NB4 (cell line): ENCODE results near the gene MEIS1.

Source experiments
- DNase-seq: peaks from one replicate; pipeline ENCODE4 v3.0.0; 2010; ENCODE audit warnings: low read depth
- H3K4me3 ChIP-seq: one replicate; pipeline ENCODE4 v1.5.1; 2011; ENCODE audit warnings: mild to moderate bottlenecking, low read depth, low read length, moderate library complexity
- MYC ChIP-seq: IDR thresholded peaks from 2 replicates; pipeline ENCODE4 v1.6.1; 2011; ENCODE audit warnings: low read depth, low read length
- POLR2A ChIP-seq: IDR thresholded peaks from 2 replicates; pipeline ENCODE4 v1.6.1; 2011; ENCODE audit warnings: mild to moderate bottlenecking; ENCODE audit not compliant: insufficient read length; ENCODE audit errors: extremely low read depth
- TF ChIP-seq, protein P1 (sequence below): IDR thresholded peaks from 2 replicates; pipeline ENCODE4 v1.6.1; 2011; ENCODE audit warnings: low read depth, low read length
- TF ChIP-seq, protein P2 (sequence below): IDR thresholded peaks from one replicate; pipeline ENCODE4 v1.5.1; 2012; ENCODE audit warnings: low read depth, low read length

Gene MEIS1

DNA sequence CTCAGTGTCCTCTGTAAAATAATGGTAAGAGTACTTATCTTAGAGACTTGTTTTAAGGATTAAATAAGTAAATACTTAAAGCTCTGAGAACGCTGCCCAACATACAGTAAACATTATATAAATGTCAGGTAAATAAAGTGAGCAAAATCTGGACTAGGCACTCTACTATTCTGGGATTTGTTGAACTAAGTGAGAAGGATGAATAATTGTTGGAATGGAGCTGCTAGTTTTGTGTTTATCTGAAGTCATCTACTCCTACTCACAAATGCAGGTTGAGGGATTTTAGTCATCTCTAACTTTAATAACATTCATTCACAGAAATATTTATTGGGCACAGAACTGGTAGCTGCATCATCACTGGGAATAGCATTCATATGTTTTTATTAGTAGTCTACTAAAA lies 103.4 kb downstream of the MEIS1 start:
- DNase-seq, result no peak
- H3K4me3 ChIP-seq, result no peak overlapping the region
- TF ChIP-seq POLR2A, result no peak
- TF ChIP-seq, protein P1, sequence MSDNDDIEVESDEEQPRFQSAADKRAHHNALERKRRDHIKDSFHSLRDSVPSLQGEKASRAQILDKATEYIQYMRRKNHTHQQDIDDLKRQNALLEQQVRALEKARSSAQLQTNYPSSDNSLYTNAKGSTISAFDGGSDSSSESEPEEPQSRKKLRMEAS, result no peak
- no peak for TF ChIP-seq MYC
- TF ChIP-seq, protein P2, sequence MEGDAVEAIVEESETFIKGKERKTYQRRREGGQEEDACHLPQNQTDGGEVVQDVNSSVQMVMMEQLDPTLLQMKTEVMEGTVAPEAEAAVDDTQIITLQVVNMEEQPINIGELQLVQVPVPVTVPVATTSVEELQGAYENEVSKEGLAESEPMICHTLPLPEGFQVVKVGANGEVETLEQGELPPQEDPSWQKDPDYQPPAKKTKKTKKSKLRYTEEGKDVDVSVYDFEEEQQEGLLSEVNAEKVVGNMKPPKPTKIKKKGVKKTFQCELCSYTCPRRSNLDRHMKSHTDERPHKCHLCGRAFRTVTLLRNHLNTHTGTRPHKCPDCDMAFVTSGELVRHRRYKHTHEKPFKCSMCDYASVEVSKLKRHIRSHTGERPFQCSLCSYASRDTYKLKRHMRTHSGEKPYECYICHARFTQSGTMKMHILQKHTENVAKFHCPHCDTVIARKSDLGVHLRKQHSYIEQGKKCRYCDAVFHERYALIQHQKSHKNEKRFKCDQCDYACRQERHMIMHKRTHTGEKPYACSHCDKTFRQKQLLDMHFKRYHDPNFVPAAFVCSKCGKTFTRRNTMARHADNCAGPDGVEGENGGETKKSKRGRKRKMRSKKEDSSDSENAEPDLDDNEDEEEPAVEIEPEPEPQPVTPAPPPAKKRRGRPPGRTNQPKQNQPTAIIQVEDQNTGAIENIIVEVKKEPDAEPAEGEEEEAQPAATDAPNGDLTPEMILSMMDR, result no peak

DNA sequence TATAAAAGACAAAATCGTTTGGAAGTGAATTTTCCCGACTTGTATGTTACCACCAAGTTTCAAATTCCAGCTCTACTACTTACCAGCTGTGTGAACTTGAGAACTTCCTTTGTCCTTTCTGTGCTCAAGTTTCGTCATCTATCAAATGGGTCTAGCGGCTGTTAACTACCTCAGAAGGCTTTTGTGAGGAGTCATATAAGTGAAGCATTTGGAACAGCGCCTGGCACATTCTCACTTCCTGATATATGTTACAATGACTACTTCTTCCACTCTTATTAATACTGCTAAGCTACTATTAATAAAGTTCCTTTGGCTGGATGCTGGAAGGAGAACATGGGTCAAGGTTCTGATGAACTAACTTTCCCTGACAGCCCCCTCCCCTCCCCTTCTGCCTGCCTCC lies 104.5 kb downstream of the MEIS1 start:
- TF ChIP-seq, protein P2, result no peak
- TF ChIP-seq, protein P1, result no peak
- TF ChIP-seq POLR2A (no peak), MYC (no peak)
- no peak for DNase-seq
- no peak overlapping the region for H3K4me3 ChIP-seq

DNA sequence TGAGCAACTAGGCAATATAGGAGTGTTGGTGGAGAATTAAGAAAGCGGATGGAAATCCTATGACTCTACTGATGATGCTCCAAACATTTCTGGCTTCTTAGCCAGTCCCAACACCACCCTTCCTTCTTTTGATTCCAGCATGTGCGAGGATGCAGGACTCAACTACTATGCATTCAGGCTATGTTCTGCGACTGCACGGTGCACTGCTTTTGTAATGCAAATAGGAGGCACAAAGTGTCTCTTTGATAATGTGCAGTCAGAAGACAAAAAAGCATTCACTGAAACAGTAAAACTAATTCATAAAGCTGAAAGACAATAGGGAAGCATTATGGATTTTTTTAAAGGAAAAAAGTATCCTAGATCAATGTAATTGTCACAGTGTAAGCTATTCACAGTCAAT lies 106.7 kb downstream of the MEIS1 start:
- H3K4me3 ChIP-seq, result no peak overlapping the region
- TF ChIP-seq POLR2A, result no peak
- no peak for TF ChIP-seq MYC
- TF ChIP-seq, protein P1, result no peak
- TF ChIP-seq, protein P2, result no peak
- no peak for DNase-seq

DNA sequence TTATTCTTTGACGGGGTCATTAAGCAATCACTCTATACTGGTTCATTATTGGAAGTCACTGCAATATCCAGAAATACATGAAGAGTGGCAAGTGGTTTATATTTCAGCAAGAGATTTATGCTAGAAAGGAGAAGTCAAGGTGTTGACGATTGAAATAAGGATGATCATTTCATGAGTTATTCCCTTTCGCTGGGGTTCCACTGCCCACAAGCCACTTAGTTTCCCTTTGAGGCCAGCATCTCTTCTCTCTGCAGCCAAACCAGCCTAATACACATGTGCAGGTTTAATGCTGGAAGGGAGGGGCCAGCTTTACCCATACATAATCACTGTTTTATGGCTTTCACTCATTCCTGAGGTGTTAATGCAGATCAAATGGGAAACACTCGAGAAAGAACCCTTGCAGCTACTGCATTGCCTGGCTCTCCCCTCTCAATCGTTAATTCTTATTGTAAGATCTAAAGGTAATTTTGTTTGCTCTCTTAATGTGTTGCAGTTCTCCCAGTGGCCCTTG lies 108.4 kb downstream of the MEIS1 start:
- H3K4me3 ChIP-seq, result no peak overlapping the region
- DNase-seq, result no peak
- TF ChIP-seq, protein P2, result no peak
- TF ChIP-seq, protein P1, result no peak
- no peak for TF ChIP-seq MYC
- TF ChIP-seq POLR2A, result no peak

DNA sequence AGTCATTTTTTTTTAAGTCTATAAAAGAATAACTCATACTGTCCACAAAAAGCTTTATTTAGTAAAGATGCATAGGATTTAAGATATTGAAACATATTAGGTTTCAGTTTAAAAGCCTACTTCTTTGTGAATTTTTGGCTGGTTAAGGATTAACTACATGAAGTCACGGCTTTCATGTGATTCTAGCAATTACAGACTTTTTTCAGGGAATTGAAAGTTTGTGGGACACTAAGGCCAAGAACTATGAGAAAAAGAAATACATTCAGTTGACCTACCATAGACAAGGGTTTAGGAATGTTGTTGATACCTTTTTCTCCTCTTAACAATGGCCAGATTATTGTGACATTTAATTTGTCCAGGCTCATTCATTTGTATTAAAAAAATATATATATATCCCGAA lies 109.3 kb downstream of the MEIS1 start:
- no peak for DNase-seq
- TF ChIP-seq POLR2A (no peak), MYC (no peak)
- TF ChIP-seq, protein P2, result no peak
- TF ChIP-seq, protein P1, result no peak
- no peak overlapping the region for H3K4me3 ChIP-seq

DNA sequence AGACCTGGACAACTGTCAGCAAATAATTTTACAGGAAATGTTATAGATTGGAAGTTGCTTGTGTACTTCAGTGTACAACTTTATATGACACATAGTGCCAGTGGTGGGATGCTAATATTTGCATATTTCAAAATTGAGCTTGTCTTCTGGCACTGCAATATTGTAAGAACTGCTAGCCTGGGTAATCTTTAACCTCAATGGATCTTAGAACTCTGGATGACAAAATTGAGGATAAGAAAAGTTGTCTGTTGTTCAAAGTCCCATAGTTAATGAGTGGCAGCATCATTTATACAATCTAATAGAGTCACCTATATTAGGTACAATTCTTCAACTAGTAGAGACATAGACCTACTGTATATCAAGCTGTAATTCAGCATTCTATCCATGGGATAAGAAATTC lies 110.3 kb downstream of the MEIS1 start:
- DNase-seq, result no peak
- H3K4me3 ChIP-seq, result no peak overlapping the region
- TF ChIP-seq POLR2A (no peak), MYC (no peak)
- TF ChIP-seq, protein P1, result no peak
- TF ChIP-seq, protein P2, result no peak
